Upper lobe of left lung (tissue), 4 donors: ENCODE results near the gene BMX.

ENCODE experiments used
- CTCF ChIP-seq, 6 experiments: fragments of 450-650 bp in 4 of 6; fragments of 200-600 bp in 2 of 6; sonication (generic) in 2 of 6; IDR thresholded peaks; one replicate each; pipeline ENCODE4 v1.5.1; 2016 to 2019; ENCODE audit warnings: antibody characterized with exemption in 6 of 6
- EP300 ChIP-seq, 4 donors: sonication (generic); formaldehyde crosslinking; IDR thresholded peaks; one replicate each; pipeline ENCODE4 v1.5.1; 2017; ENCODE audit warnings: antibody characterized with exemption in 4 of 4, control low read depth in 2 of 4

GRCh38 chrX:15529165-15529564 is 28.6 kb downstream of the BMX start:
- TF ChIP-seq CTCF (IDR thresholded peaks at IDR 0.05) (no peak), EP300 (IDR thresholded peaks at IDR 0.05) (no peak)
